Right lobe of liver (tissue), 4 donors: Measurements from ENCODE around the gene DCDC2.

Experiments
- CTCF ChIP-seq, 4 donors: fragments of 200-600 bp in 3 of 4; fragments of 450-650 bp in 1 of 4; IDR thresholded peaks; one replicate each; pipeline versions ENCODE4 v1.5.1 to v1.8.0; 2016 to 2022; ENCODE audit warnings: antibody characterized with exemption in 4 of 4, mild to moderate bottlenecking in 2 of 4
- POLR2A ChIP-seq: fragments of 450-650 bp; IDR thresholded peaks from one replicate; pipeline ENCODE4 v1.6.1; 2017; ENCODE audit warnings: antibody characterized with exemption, mild to moderate bottlenecking
- donor health status: DM: no; HTN: no; CAD: no.
- donor health status: DM: no; HTN: no; CAD: no.
- donor health status: DM: no; HTN: yes; CAD: no.

DNA sequence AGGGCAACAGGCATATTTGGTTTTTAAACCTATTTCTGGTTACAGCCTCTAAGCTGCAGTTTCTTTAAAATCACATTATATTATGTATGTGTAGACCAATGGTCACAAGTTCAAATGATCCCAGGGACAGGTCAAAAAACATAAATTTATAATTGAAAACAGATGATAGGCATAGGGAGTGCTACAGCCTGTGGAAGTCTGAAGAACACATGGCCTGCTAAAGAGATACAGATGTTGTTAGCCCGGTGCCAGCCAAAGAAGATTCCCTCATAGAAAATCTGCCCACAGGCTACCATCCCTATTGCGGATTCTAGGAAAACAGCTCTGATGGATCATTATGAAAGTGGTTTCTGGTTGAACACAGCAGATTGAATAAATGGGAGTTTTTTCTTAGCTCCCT lies 166.5 kb downstream of the DCDC2 start:
- TF ChIP-seq CTCF (IDR thresholded peaks at IDR 0.05) (no peak), POLR2A (no peak)
